Upper lobe of left lung (tissue), 4 donors: Measurements from ENCODE around the gene C11orf54.

Experiments
- CTCF ChIP-seq, 6 experiments: fragments of 450-650 bp in 4 of 6; fragments of 200-600 bp in 2 of 6; sonication (generic) in 2 of 6; IDR thresholded peaks; one replicate each; pipeline ENCODE4 v1.5.1; 2016 to 2019; ENCODE audit warnings: antibody characterized with exemption in 6 of 6
- EP300 ChIP-seq, 4 donors: sonication (generic); formaldehyde crosslinking; IDR thresholded peaks; one replicate each; pipeline ENCODE4 v1.5.1; 2017; ENCODE audit warnings: antibody characterized with exemption in 4 of 4, control low read depth in 2 of 4
- POLR2A ChIP-seq, 4 donors: fragments of 450-650 bp; IDR thresholded peaks; one replicate each; pipeline ENCODE4 v1.5.1; 2016 to 2017; ENCODE audit warnings: antibody characterized with exemption in 4 of 4, mild to moderate bottlenecking in 2 of 4
- POLR2AphosphoS5 ChIP-seq, 2 donors: sonication (generic); formaldehyde crosslinking; IDR thresholded peaks; one replicate each; pipeline ENCODE4 v1.5.1; 2017; ENCODE audit warnings: antibody characterized with exemption in 2 of 2

- no peak for TF ChIP-seq CTCF (IDR thresholded peaks at IDR 0.05)
- TF ChIP-seq EP300 (IDR thresholded peaks at IDR 0.05), result no peak
- TF ChIP-seq POLR2A (IDR thresholded peaks at IDR 0.05), result no peak
- TF ChIP-seq POLR2AphosphoS5 (IDR thresholded peaks at IDR 0.05), result no peak
Measured at GRCh38 chr11:93757301-93757700, 15.8 kb downstream of the C11orf54 start.
